Fibroblast of mammary gland (primary cell): Measurements from ENCODE around the gene USP24.
A peak's percentile ranks its signal among the peaks of the same experiment; 100 is the strongest.

ENCODE experiments used
- DNase-seq: peaks from one replicate; pipeline ENCODE4 v3.0.0-alpha.2; 2010; ENCODE audit warnings: low read depth
- H3K4me3 ChIP-seq: 2 replicates; pipeline ENCODE4 v1.5.1; 2011; ENCODE audit warnings: low read depth, mild to moderate bottlenecking, low read length, moderate library complexity; ENCODE audit not compliant: control insufficient read depth
- TF ChIP-seq, protein P1 (sequence below): conservative IDR thresholded peaks from 2 replicates; pipeline ENCODE4 v1.5.1; 2011; ENCODE audit warnings: low read depth, low read length, inconsistent platforms; ENCODE audit not compliant: control insufficient read depth, insufficient read depth

Gene USP24

DNA sequence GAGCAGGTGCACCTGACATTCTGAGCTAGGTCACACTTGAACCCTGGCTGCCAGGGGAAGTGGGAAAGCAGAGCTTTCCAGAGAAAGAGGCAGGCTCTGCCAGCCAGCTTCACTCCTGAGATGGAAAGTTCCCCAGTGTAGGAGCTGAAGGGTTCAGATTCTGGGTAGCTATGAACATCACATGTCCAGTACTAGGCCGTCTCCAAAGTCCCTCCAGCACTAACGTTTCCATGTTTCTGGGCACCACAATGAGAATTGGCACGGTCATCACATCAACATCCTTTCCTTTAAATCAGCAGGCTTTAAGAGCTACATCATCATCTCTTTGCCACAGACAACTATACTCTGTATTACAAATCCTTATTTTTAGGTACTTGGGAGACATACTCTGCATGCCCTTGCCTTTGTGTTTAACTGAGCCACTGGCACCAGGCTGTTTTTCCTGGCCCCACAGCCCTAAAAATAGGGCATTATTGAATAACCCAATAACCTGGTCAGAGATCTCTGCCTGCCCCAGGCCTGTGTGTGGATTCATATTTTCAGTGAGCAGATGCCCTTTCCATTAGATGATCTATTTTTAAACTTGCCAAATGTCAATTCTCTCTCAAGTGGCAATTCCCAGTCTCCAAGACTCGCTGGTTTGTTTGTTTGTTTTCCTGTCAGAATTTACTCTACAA, 35.4 kb upstream of the USP24 start:
- DNase-seq = no peak
- TF ChIP-seq, protein P1, sequence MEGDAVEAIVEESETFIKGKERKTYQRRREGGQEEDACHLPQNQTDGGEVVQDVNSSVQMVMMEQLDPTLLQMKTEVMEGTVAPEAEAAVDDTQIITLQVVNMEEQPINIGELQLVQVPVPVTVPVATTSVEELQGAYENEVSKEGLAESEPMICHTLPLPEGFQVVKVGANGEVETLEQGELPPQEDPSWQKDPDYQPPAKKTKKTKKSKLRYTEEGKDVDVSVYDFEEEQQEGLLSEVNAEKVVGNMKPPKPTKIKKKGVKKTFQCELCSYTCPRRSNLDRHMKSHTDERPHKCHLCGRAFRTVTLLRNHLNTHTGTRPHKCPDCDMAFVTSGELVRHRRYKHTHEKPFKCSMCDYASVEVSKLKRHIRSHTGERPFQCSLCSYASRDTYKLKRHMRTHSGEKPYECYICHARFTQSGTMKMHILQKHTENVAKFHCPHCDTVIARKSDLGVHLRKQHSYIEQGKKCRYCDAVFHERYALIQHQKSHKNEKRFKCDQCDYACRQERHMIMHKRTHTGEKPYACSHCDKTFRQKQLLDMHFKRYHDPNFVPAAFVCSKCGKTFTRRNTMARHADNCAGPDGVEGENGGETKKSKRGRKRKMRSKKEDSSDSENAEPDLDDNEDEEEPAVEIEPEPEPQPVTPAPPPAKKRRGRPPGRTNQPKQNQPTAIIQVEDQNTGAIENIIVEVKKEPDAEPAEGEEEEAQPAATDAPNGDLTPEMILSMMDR = no peak
- H3K4me3 ChIP-seq = no peak overlapping the region

DNA sequence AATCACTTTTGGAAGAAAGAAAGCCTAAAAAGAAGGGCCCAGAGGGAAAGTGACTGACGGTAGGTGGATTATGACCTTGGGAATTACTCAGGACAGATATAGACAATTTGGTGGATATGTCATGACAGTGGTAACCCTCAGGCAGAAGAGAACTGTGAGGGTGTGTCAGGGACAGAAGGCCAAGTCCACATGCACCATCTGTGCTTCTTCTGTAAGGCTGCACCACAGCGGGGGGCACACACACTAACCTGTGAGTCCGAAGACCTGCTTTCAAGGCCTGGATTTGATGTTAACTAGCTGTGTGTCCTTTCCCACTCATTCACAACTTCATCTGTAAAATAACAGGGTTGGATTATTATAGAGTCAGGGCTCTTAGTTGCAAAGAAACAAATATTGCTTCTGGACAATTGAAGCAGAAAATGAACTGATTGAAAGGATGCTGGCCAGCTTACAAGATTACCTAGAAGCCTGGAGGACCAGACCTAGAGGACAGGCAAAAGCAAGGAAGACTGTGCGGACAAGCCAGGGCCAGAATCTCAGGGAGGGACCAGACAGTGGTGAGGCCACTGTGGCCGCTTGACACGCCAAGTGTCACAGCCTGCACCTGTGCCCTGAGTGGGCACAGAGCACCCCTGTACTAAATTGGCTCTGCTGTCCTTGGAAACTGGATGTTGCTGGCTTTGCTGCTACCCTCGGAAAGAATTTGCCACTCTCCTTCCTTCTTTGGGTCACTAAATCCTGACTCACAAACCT, 34.7 kb upstream of the USP24 start:
- no peak overlapping the region for H3K4me3 ChIP-seq
- DNase-seq = no peak
- TF ChIP-seq, protein P1 = no peak

DNA sequence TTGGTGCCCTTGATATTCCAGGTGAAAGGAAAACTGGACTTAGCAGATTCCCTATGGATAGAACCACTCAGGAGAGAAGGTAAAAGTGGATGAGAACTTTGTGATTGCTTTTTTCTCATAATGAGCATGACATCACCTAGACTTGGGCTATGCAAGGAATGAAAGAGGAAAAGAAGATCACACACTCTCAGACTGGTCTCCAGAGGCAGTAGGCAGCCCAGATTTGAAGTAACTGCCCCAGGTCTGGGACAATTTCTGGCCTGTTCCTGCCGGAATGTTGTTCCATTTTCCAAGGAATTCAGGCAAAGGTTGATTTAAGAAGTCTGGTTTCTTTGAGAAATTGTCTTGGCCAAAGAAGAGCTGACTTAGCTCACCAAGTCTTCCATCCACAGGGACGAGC, 31.7 kb upstream of the USP24 start:
- TF ChIP-seq, protein P1 = no peak
- H3K4me3 ChIP-seq = no peak overlapping the region
- no peak for DNase-seq

DNA sequence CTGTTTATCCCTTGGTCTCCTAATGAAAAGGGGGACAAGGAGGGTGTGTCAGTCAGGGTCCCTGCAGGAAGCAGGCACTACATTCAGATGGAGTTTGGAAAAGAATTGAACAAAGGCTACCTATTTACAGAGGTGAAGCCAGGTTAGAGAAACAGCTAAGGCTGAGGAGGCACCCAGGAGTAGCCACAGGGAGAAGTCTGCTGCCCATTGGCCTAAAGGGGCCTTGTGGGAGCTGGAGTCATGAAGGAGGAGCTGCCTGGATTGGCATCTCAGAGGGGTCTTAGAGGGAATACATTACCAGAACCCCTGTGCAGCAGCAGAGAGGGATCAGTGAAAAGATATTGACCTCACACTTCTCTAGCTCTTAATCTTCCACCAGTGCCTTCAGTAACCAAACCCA, 31.2 kb upstream of the USP24 start:
- TF ChIP-seq, protein P1 = no peak
- no peak overlapping the region for H3K4me3 ChIP-seq
- DNase-seq = no peak

DNA sequence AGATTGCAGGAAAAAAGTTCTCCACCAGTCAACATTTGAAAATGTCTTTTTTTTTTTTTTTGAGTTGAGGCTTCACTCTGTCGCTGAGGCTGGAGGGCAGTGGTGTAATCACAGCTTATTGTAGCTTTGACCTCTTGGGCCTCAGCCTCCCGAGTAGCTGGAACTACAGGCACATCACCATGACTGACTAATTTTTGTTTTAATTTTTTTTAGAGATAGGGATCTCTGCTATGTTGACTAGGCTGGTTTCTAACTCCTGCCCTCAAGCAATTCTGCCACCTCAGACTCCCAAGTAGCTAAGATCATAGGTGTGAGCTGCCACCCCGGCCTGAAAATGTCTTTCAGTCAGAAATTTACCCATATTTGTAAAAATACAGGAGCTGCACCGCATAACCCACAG, 30.6 kb upstream of the USP24 start:
- TF ChIP-seq, protein P1 = no peak
- H3K4me3 ChIP-seq = no peak overlapping the region
- no peak for DNase-seq

DNA sequence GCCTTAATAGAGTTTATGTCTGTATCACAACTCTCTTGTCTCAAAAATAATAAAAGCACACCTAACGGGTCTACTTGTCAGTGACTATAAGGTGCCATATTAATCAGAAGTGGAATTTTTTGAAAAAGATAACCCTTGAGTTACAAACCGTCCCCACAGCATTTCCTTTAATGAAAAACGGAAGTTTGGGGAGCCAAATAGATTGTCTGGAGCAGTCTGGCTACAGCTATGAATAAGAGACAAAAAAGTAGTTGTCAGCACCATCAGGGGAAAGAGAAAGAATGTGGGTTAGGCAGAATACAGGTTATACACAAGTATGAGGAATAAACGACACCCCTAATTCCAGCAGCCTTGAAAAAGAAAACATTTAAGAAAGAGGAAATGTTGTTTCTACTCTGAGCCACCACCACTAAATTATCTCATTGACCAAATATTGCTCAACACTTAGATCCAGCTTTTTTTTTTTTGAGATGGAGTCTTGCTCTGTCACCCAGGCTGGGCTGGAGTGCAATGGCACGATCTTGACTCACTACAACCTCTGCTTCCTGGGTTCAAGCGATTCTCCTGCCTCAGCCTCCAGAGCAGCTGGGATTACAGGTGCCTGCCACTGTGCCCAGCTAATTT, 29.4 kb upstream of the USP24 start:
- TF ChIP-seq, protein P1 = no peak
- H3K4me3 ChIP-seq = no peak overlapping the region
- peak; percentile 55 for DNase-seq
